Dermis microvascular lymphatic vessel endothelial cell (primary cell): ENCODE data around the gene B9D1. TPM values are rescaled to one million over a fixed set of nuclear protein-coding genes. Genes with fewer than 3 reads are reported as not detected.

Experiments
- DNase-seq, 2 donors: peaks; one replicate each; pipeline versions ENCODE4 v3.0.0 to v3.0.0-alpha.2; 2010; ENCODE audit warnings: low read depth in 2 of 2
- total RNA-seq: library from RNA; depleted of rRNA; stranded (reverse); fragments of >200 nt; gene quantifications from 2 replicates; pipeline ENCODE4 v1.2.1, GENCODE V29; 2014

The B9D1 gene
- total RNA-seq, 1 donor from 2014 or later: 17.2 TPM

GRCh38 chr17:19320876-19321275 is 41.6 kb downstream of the B9D1 start:
- no peak for DNase-seq

- no peak for DNase-seq
Measured at GRCh38 chr17:19319771-19320505, 42.6 kb downstream of the B9D1 start.

GRCh38 chr17:19318611-19319010 is 43.9 kb downstream of the B9D1 start:
- no peak for DNase-seq

- DNase-seq: no peak
Measured at GRCh38 chr17:19317359-19318095, 45.0 kb downstream of the B9D1 start.

- DNase-seq: peak in 1 of 2 donors; percentile 66
Measured at GRCh38 chr17:19316761-19317358, 45.7 kb downstream of the B9D1 start.

GRCh38 chr17:19315104-19315503 is 47.4 kb downstream of the B9D1 start:
- no peak for DNase-seq

GRCh38 chr17:19313746-19314651 is 48.5 kb downstream of the B9D1 start:
- DNase-seq: no peak

- DNase-seq: no peak
Measured at GRCh38 chr17:19313066-19313745, 49.3 kb downstream of the B9D1 start.

- DNase-seq: no peak
Measured at GRCh38 chr17:19312406-19312805, 50.1 kb downstream of the B9D1 start.

GRCh38 chr17:19311421-19312215 is 50.9 kb downstream of the B9D1 start:
- DNase-seq: peak; percentile 60 to 74

- no peak for DNase-seq
Measured at GRCh38 chr17:19311016-19311415, 51.5 kb downstream of the B9D1 start.

- DNase-seq: no peak
Measured at GRCh38 chr17:19310151-19310550, 52.4 kb downstream of the B9D1 start.

GRCh38 chr17:19309701-19310100 is 52.8 kb downstream of the B9D1 start:
- no peak for DNase-seq

GRCh38 chr17:19308398-19308797 is 54.1 kb downstream of the B9D1 start:
- DNase-seq: no peak

GRCh38 chr17:19307521-19307920 is 55.0 kb downstream of the B9D1 start:
- DNase-seq: no peak

- no peak for DNase-seq
Measured at GRCh38 chr17:19306160-19307111, 56.1 kb downstream of the B9D1 start.

GRCh38 chr17:19305761-19306159 is 56.8 kb downstream of the B9D1 start:
- no peak for DNase-seq

GRCh38 chr17:19305256-19305655 is 57.3 kb downstream of the B9D1 start:
- DNase-seq: no peak

GRCh38 chr17:19304751-19305150 is 57.8 kb downstream of the B9D1 start:
- DNase-seq: no peak
